Activated T-helper 1 cell treated with Interleukin-2 at 50 U/mL for 16 hours (primary cell): ENCODE measurements around the gene SAMSN1.

ENCODE experiments used
- DNase-seq: peaks from one replicate; pipeline ENCODE4 v3.0.0-alpha.2; 2020; ENCODE audit warnings: low read depth

SAMSN1 gene

GRCh38 chr21:14545906-14546480, at the start of gene SAMSN1:
Gene SAMSN1, minus strand, starts transcription at chr21:14546315. Its CDS starts 54 bp downstream, at chr21:14546261.
- DNase-seq = peak; percentile 44

- no peak for DNase-seq
These were observed 49.3 kb upstream of the SAMSN1 start for GRCh38 chr21:14595449-14595848.

GRCh38 chr21:14594967-14595366, 48.9 kb upstream of the SAMSN1 start:
- DNase-seq = no peak

GRCh38 chr21:14593230-14593629, 47.1 kb upstream of the SAMSN1 start:
- DNase-seq = no peak

GRCh38 chr21:14592296-14593000, 46.3 kb upstream of the SAMSN1 start:
- no peak for DNase-seq

- DNase-seq = no peak
These were observed 45.8 kb upstream of the SAMSN1 start for GRCh38 chr21:14591882-14592281.

- DNase-seq = no peak
These were observed 45.3 kb upstream of the SAMSN1 start for GRCh38 chr21:14591377-14591776.

GRCh38 chr21:14589855-14590563, 43.9 kb upstream of the SAMSN1 start:
- no peak for DNase-seq

GRCh38 chr21:14587266-14587665, 41.2 kb upstream of the SAMSN1 start:
- DNase-seq = no peak

- DNase-seq = no peak
These were observed 39.0 kb upstream of the SAMSN1 start for GRCh38 chr21:14585122-14585521.

GRCh38 chr21:14584357-14585095, 38.4 kb upstream of the SAMSN1 start:
- DNase-seq = no peak

GRCh38 chr21:14583629-14584255, 37.6 kb upstream of the SAMSN1 start:
- no peak for DNase-seq

GRCh38 chr21:14582934-14583628, 37.0 kb upstream of the SAMSN1 start:
- DNase-seq = no peak

GRCh38 chr21:14581902-14582457, 35.9 kb upstream of the SAMSN1 start:
- DNase-seq = no peak

- no peak for DNase-seq
These were observed 27.1 kb upstream of the SAMSN1 start for GRCh38 chr21:14573244-14573643.

- DNase-seq = no peak
These were observed 26.2 kb upstream of the SAMSN1 start for GRCh38 chr21:14572204-14572780.

GRCh38 chr21:14569868-14570267, 23.8 kb upstream of the SAMSN1 start:
- DNase-seq = no peak

GRCh38 chr21:14569026-14569621, 23.0 kb upstream of the SAMSN1 start:
- no peak for DNase-seq

GRCh38 chr21:14567331-14568279, 21.5 kb upstream of the SAMSN1 start:
- no peak for DNase-seq
